ENCODE data around the gene C2CD3. TPM values are rescaled to one million over a fixed set of nuclear protein-coding genes. Genes with fewer than 3 reads are reported as not detected.
"Not testable (repeated sequence)": the region's sequence is repeated elsewhere in the genome, so short reads cannot be mapped to it uniquely, and the experiment has no call there.

The C2CD3 gene
- total RNA-seq, 2 donors from 2014 or later: 31.1 to 35.2 TPM

- Mint-ChIP-seq H3K9me3 (no peaks in the 10 kb centered on the region), H3K27me3 (ENCODE audit: low read depth) (no peaks in the 10 kb centered on the region), H3K36me3 (ENCODE audit: insufficient read depth in 2 of 2) (no peaks in the 10 kb centered on the region), H3K4me3 (peak overlapping the region; percentile 75 to 93), H3K4me1 (ENCODE audit: low read depth) (peaks cover 82% of the 10 kb centered on the region), H3K27ac (peak overlapping the region; percentile 99)
- peak; percentile 55 to 66 for DNase-seq
- peak; percentile 80 to 90 for ATAC-seq (replicated peaks in 1 of 2)
Measured at GRCh38 chr11:73995731-73996130, 175.1 kb downstream of the C2CD3 start.

DNA sequence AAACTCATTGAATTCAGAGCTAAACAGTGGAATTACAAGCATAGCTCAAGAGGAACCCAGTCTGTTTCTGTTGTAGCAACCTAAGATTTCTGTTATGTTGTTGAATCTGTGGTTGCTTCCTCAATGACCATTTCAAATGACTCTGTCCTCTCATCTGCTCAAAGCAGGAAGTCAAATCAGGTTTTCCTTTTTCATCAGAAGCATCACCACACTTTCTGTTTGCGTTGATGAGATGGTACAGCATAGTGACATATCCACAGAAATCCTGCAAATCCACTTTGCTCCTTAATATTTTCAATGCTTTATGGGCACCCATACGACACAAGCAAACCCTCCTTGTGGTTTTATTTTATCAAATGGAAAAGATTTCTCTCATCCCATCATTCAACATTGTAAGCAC is 175.6 kb downstream of the C2CD3 start:
- Mint-ChIP-seq H3K27ac (peak overlapping the region; percentile 99), H3K4me1 (ENCODE audit: low read depth) (peaks cover 82% of the 10 kb centered on the region), H3K9me3 (no peaks in the 10 kb centered on the region), H3K27me3 (ENCODE audit: low read depth) (no peaks in the 10 kb centered on the region), H3K36me3 (ENCODE audit: insufficient read depth in 2 of 2) (no peaks in the 10 kb centered on the region), H3K4me3 (peak overlapping the region; percentile 75 to 93)
- DNase-seq (no peak), ATAC-seq (replicated peaks in 1 of 2) (peak; percentile 81 to 84)

DNA sequence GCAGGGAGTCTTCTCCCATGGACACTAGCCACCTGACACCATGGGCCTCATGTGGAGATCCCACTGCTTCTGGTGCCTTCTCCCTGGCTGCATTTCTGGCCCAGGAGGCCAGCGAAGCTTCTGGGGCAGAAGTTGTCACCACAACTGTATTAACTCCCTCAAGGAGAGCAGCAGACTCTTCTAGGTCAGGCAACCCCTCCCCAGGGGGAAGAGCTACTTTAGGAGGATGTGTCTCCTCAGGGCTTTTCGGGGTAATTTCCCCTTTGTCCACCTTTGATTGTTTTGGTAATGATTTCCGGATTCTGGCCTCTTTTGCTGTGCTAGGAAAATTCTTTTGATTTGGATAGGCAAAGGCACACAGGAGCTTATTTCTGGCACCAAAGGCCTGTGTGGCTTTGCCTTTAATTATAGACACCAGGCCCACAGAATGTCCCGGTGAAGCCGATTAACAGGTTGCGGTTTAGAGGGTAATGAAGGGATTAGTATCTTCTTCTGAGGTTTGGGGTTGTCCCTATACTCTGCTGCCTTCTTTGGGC is 179.3 kb downstream of the C2CD3 start:
- no peak for ATAC-seq (replicated peaks in 1 of 2)
- H3K9me3 Mint-ChIP-seq: no peaks in the 10 kb centered on the region
- peaks cover 55% of the 10 kb centered on the region for H3K4me1 Mint-ChIP-seq (ENCODE audit: low read depth)
- H3K36me3 Mint-ChIP-seq (ENCODE audit: insufficient read depth in 2 of 2): no peaks in the 10 kb centered on the region
- H3K27ac Mint-ChIP-seq: peak overlapping the region; percentile 70
- DNase-seq: no peak
- H3K4me3 Mint-ChIP-seq: peak overlapping the region in 1 of 2 donors; percentile 40
- H3K27me3 Mint-ChIP-seq (ENCODE audit: low read depth): no peaks in the 10 kb centered on the region

- Mint-ChIP-seq H3K4me1 (ENCODE audit: low read depth) (peaks cover 55% of the 10 kb centered on the region), H3K36me3 (ENCODE audit: insufficient read depth in 2 of 2) (no peaks in the 10 kb centered on the region), H3K4me3 (no peak overlapping the region), H3K9me3 (no peaks in the 10 kb centered on the region), H3K27ac (no peak overlapping the region), H3K27me3 (ENCODE audit: low read depth) (no peaks in the 10 kb centered on the region)
- ATAC-seq (replicated peaks in 1 of 2): no peak
- no peak for DNase-seq
Measured at GRCh38 chr11:73990730-73991129, 180.1 kb downstream of the C2CD3 start.

- H3K4me1 Mint-ChIP-seq (ENCODE audit: low read depth): peaks cover 55% of the 10 kb centered on the region
- H3K27me3 Mint-ChIP-seq (ENCODE audit: low read depth): no peaks in the 10 kb centered on the region
- H3K9me3 Mint-ChIP-seq: no peaks in the 10 kb centered on the region
- DNase-seq: no peak
- ATAC-seq (replicated peaks in 1 of 2): no peak
- H3K4me3 Mint-ChIP-seq: no peak overlapping the region
- no peak overlapping the region for H3K27ac Mint-ChIP-seq
- no peaks in the 10 kb centered on the region for H3K36me3 Mint-ChIP-seq (ENCODE audit: insufficient read depth in 2 of 2)
Measured at GRCh38 chr11:73989156-73989555, 181.6 kb downstream of the C2CD3 start.

GRCh38 chr11:73988227-73988626 is 182.6 kb downstream of the C2CD3 start:
- Mint-ChIP-seq H3K36me3 (ENCODE audit: insufficient read depth in 2 of 2) (no peaks in the 10 kb centered on the region), H3K27ac (no peak overlapping the region), H3K9me3 (no peaks in the 10 kb centered on the region), H3K4me3 (no peak overlapping the region), H3K4me1 (ENCODE audit: low read depth) (peaks cover 63% of the 10 kb centered on the region), H3K27me3 (ENCODE audit: low read depth) (no peaks in the 10 kb centered on the region)
- no peak for ATAC-seq (replicated peaks in 1 of 2)
- DNase-seq: no peak

GRCh38 chr11:73985661-73986060 is 185.1 kb downstream of the C2CD3 start:
- not testable (repeated sequence) for H3K9me3 Mint-ChIP-seq; H3K27ac Mint-ChIP-seq; H3K4me3 Mint-ChIP-seq; H3K27me3 Mint-ChIP-seq (ENCODE audit: low read depth); ATAC-seq (replicated peaks in 1 of 2); DNase-seq
- H3K36me3 Mint-ChIP-seq (ENCODE audit: insufficient read depth in 2 of 2): peaks cover 17 to 18% of the 10 kb centered on the region in 2 donors
- peaks cover 57% of the 10 kb centered on the region for H3K4me1 Mint-ChIP-seq (ENCODE audit: low read depth)

DNA sequence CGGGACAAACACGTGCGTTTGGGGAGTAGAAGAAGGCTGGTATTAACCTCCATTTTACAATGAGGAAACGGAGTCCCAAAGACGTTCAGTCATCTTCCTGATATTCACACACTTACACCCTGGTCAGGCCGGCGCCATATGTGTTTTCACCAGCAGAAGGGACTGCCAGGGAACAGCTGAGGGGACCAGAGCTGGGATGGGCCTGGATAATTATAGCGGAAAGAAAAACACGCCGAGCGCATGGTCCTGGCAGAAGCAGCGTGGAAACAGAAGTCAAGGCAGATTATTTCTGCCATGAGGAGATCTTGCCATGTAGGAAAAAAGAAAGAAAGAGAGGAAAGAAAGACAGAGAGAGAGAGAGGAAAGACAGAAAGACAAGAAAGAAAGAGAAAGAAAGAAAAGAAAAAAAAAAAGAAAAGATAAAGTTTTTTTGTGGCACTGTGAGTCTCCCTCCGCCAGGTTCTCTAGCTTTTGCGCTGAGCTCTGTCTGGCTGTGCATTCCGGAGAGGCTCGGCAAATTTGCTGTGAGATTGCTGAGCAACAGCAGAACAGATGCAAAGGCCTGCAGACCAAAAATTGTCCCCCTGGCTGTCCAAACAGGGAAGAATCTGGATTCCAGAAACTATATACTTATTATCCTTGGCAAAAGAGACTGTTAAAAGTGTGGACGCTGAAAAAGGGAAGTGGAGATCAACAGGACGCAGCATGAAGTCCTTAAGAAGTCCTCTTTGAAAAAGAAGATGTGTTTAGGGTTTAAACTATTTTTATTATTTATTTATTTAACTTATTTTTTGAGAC is 186.9 kb downstream of the C2CD3 start:
- peak overlapping the region; percentile 97 to 98 for H3K4me3 Mint-ChIP-seq
- DNase-seq: no peak
- peak overlapping the region; percentile 97 for H3K27ac Mint-ChIP-seq
- H3K4me1 Mint-ChIP-seq (ENCODE audit: low read depth): peaks cover 69% of the 10 kb centered on the region
- no peaks in the 10 kb centered on the region for H3K27me3 Mint-ChIP-seq (ENCODE audit: low read depth)
- peaks cover 24 to 27% of the 10 kb centered on the region in 2 donors for H3K36me3 Mint-ChIP-seq (ENCODE audit: insufficient read depth in 2 of 2)
- ATAC-seq (replicated peaks in 1 of 2): no peak
- H3K9me3 Mint-ChIP-seq: no peaks in the 10 kb centered on the region

DNA sequence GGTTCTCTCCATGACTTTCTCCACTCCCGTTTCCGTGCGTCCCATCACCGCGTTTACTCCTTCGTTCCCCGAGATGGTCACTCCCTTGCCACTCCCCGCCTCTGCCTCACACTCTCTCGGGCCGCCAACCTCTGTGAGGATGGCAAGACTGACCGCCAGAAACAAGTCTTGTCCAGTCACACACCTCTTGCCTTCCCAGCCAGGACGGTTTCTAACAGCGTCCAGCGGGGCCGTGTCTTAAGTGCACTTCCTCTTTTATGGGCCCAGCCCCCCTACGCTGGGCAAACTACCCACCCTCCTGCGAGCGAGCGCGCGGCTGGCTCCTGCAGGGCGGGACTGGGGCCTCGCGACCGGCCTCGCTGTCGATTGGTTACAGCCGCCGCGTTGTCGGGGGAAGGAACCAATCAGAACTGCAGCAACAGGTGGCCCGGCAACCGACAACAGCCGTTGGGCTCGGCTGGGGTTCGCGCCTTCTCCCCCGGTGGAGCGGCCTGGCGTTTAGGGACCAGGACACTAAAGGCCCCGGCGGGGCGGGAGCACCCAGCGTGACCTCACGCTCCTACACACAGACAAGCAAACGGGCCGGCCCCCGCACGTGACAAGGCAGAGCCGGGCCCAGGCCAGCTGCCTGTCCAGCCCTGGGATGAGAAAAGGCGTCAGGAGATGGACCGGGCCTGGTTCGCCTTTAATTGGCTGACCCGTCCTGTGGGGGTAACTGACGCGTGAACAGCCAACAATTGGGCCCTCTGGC is 187.6 kb downstream of the C2CD3 start:
- Mint-ChIP-seq H3K9me3 (no peaks in the 10 kb centered on the region), H3K4me3 (peak overlapping the region; percentile 97 to 98), H3K27me3 (ENCODE audit: low read depth) (no peaks in the 10 kb centered on the region), H3K27ac (peak overlapping the region; percentile 97), H3K4me1 (ENCODE audit: low read depth) (peaks cover 77% of the 10 kb centered on the region), H3K36me3 (ENCODE audit: insufficient read depth in 2 of 2) (peaks cover 29 to 34% of the 10 kb centered on the region in 2 donors)
- ATAC-seq (replicated peaks in 1 of 2) (peak; percentile 84), DNase-seq (peak; percentile 94 to 96)

DNA sequence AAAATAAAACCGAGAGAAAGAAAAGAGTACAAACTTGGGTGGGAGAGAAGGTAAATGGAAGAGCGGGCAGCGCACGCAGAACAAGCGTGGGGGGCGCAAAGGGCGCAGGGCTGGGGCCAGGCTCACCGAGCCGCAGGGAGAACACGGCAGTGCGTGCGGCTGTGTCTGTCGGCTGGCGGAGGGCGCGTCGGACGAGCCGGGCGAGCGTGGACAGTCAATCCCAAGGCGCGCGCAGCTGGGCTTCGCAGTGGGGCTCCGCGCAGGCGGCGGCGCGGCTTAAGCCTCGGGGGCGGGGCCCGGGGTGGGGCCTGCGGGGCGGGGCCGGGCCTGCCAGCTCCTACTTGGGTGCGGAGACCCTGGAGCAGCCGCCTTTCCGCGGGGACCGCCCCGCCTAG is 188.2 kb downstream of the C2CD3 start, which contains the start of gene UCP2:
Gene UCP2, minus strand, starts transcription at position 249 of the 395 bp plus-strand sequence. CDS start 4,465 bp downstream, outside the sequence.
- Mint-ChIP-seq H3K36me3 (ENCODE audit: insufficient read depth in 2 of 2) (peaks cover 31 to 38% of the 10 kb centered on the region in 2 donors), H3K27me3 (ENCODE audit: low read depth) (no peaks in the 10 kb centered on the region), H3K4me1 (ENCODE audit: low read depth) (peaks cover 83% of the 10 kb centered on the region), H3K9me3 (no peaks in the 10 kb centered on the region), H3K27ac (peak within 1 kb of the TSS; percentile 97), H3K4me3 (peak within 1 kb of the TSS; percentile 97 to 98)
- ATAC-seq (replicated peaks in 1 of 2) (peak; percentile 75 to 76), DNase-seq (peak; percentile 83 to 86)

DNA sequence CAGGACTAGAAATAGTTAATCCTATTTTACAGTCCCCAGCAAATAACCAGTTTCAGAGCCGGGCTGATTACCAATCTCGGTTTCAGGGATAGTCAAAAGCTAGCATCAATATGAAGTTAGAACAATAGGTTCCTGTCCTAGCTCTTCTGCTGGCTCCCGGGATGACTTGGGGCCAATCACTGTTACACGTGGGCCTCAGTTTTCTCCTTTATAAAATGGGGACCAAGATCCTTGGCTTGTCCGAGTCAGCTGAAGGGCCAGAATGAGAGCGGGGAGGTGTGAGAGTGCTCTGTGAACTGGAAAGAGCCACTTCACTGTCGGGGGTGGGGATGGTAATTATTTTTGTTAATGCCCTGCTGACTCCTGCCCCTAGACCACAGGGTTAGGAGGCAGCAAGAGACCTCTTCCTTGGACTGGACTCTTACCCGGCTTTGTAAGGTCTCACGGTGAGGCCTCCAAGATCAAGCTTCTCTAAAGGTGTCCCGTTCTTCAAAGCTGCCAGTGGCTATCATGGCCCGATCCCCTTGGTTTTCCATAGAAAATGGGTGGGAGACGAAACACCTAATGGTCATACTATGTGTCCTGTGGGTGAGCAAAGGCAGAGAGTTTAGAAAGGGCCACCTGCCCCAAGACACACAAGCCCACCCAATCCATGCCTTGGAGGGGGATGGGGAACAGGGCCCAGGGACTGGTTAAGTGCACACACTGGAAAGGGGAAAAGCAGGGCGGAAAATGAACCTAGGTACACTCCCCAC is 189.6 kb downstream of the C2CD3 start:
- DNase-seq (no peak), ATAC-seq (replicated peaks in 1 of 2) (no peak)
- no peaks in the 10 kb centered on the region for H3K27me3 Mint-ChIP-seq (ENCODE audit: low read depth)
- peak overlapping the region; percentile 97 to 98 for H3K4me3 Mint-ChIP-seq
- no peaks in the 10 kb centered on the region for H3K9me3 Mint-ChIP-seq
- H3K4me1 Mint-ChIP-seq (ENCODE audit: low read depth): peaks cover 91% of the 10 kb centered on the region
- peaks cover 39 to 47% of the 10 kb centered on the region in 2 donors for H3K36me3 Mint-ChIP-seq (ENCODE audit: insufficient read depth in 2 of 2)
- peak overlapping the region; percentile 97 for H3K27ac Mint-ChIP-seq

- DNase-seq (peak; percentile 74 to 76), ATAC-seq (replicated peaks in 1 of 2) (peak; percentile 33 to 37)
- Mint-ChIP-seq H3K4me1 (ENCODE audit: low read depth) (peaks cover 91% of the 10 kb centered on the region), H3K27me3 (ENCODE audit: low read depth) (no peaks in the 10 kb centered on the region), H3K27ac (peak overlapping the region; percentile 97), H3K36me3 (ENCODE audit: insufficient read depth in 2 of 2) (peaks cover 44 to 57% of the 10 kb centered on the region in 2 donors), H3K4me3 (peak overlapping the region; percentile 97 to 98), H3K9me3 (no peaks in the 10 kb centered on the region)
Measured at GRCh38 chr11:73980001-73980961, 190.5 kb downstream of the C2CD3 start.

Measured in activated T-cell treated with anti-CD3 and anti-CD28 coated beads, Interleukin-2, amount 50 U/mL, for 72 hours (primary cell).